Esophagus muscularis mucosa (tissue), 4 donors: ENCODE measurements around the gene EXTL2.

Source experiments
- EP300 ChIP-seq: sonication (generic); formaldehyde crosslinking; IDR thresholded peaks from one replicate; pipeline ENCODE4 v1.6.1; 2017; ENCODE audit warnings: antibody characterized with exemption
- POLR2A ChIP-seq: fragments of 450-650 bp; IDR thresholded peaks from one replicate; pipeline ENCODE4 v1.6.1; 2017; ENCODE audit warnings: antibody characterized with exemption, moderate library complexity, mild to moderate bottlenecking, low read depth
- POLR2AphosphoS5 ChIP-seq, 2 donors: sonication (generic); formaldehyde crosslinking; IDR thresholded peaks; one replicate each; pipeline ENCODE4 v1.6.1; 2017; ENCODE audit warnings: antibody characterized with exemption in 2 of 2
- TF ChIP-seq, protein P1 (sequence below), 3 experiments: fragments of 200-600 bp in 2 of 3; fragments of 450-650 bp in 1 of 3; sonication (generic) in 2 of 3; IDR thresholded peaks; one replicate each; pipeline ENCODE4 v1.5.1; 2017 to 2019; ENCODE audit warnings: antibody characterized with exemption in 3 of 3, mild to moderate bottlenecking in 2 of 3, moderate library complexity in 1 of 3

DNA sequence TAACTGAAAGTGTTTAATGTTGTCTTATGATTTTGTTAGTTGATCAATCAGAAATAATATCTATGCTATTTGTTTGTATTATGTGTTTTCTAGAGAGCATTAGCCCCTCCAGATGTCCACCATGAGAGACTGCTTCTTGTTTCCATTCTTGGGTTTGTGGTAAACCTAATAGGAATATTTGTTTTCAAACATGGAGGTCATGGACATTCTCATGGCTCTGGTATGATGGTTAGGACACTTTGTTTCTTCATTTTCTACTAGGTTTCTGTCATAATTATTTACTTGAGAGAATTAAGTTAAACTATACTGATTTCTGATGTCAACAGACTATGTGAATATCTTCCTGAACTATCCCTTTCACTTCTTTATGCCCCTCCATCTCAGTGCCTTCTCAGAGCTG is 17.4 kb upstream of the EXTL2 start:
- TF ChIP-seq POLR2A: no peak
- TF ChIP-seq, protein P1, sequence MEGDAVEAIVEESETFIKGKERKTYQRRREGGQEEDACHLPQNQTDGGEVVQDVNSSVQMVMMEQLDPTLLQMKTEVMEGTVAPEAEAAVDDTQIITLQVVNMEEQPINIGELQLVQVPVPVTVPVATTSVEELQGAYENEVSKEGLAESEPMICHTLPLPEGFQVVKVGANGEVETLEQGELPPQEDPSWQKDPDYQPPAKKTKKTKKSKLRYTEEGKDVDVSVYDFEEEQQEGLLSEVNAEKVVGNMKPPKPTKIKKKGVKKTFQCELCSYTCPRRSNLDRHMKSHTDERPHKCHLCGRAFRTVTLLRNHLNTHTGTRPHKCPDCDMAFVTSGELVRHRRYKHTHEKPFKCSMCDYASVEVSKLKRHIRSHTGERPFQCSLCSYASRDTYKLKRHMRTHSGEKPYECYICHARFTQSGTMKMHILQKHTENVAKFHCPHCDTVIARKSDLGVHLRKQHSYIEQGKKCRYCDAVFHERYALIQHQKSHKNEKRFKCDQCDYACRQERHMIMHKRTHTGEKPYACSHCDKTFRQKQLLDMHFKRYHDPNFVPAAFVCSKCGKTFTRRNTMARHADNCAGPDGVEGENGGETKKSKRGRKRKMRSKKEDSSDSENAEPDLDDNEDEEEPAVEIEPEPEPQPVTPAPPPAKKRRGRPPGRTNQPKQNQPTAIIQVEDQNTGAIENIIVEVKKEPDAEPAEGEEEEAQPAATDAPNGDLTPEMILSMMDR (IDR thresholded peaks at IDR 0.05): no peak
- TF ChIP-seq POLR2AphosphoS5 (IDR thresholded peaks at IDR 0.05): no peak
- no peak for TF ChIP-seq EP300
